SK-N-SH treated with all-trans-retinoic acid at 6 μM for 48 hours (cell line): ENCODE results near the gene RFX3.

Experiments
- ATAC-seq: fragments of 200-7000 bp; cut with Tn5 transposase; 3 replicates; pipeline ENCODE4 v1.9.1; 2020; ENCODE audit warnings: mild to moderate bottlenecking, moderate library complexity
- ARNTL ChIP-seq: fragments of 450-650 bp; formaldehyde crosslinking; IDR thresholded peaks from 2 replicates; pipeline ENCODE4 v1.5.0; 2020; ENCODE audit warnings: low read depth, mild to moderate bottlenecking, moderate library complexity, borderline replicate concordance
- BACH2 ChIP-seq: fragments of 250-450 bp; sonication (Bioruptor Pico); IDR thresholded peaks from 2 replicates; pipeline ENCODE4 v1.9.0; 2021; ENCODE audit warnings: mild to moderate bottlenecking, borderline replicate concordance
- CSDC2 ChIP-seq: fragments of 250-450 bp; sonication (Bioruptor Pico); IDR thresholded peaks from 2 replicates; pipeline ENCODE4 v1.5.0; 2020; ENCODE audit warnings: mild to moderate bottlenecking, moderate library complexity
- ESRRG ChIP-seq: fragments of 250-450 bp; sonication (Bioruptor Pico); IDR thresholded peaks from 2 replicates; pipeline ENCODE4 v1.6.1; 2021; ENCODE audit warnings: mild to moderate bottlenecking
- GLIS3 ChIP-seq: fragments of 250-450 bp; sonication (Bioruptor Pico); IDR thresholded peaks from 2 replicates; pipeline ENCODE4 v1.5.0; 2020; ENCODE audit warnings: mild to moderate bottlenecking, moderate library complexity
- ISL1 ChIP-seq: fragments of 250-450 bp; sonication (Bioruptor Pico); IDR thresholded peaks from 2 replicates; pipeline ENCODE4 v2.1.2; 2022; ENCODE audit warnings: mild to moderate bottlenecking, moderate library complexity
- OSR1 ChIP-seq: fragments of 250-450 bp; sonication (Bioruptor Pico); IDR thresholded peaks from 2 replicates; pipeline ENCODE4 v1.8.0; 2022; ENCODE audit warnings: moderate library complexity, mild to moderate bottlenecking, inconsistent platforms
- PPARA ChIP-seq: fragments of 250-450 bp; sonication (Bioruptor Pico); IDR thresholded peaks from 2 replicates; pipeline ENCODE4 v1.5.0; 2020; ENCODE audit warnings: mild to moderate bottlenecking, borderline replicate concordance
- RARB ChIP-seq: fragments of 250-450 bp; sonication (Bioruptor Pico); IDR thresholded peaks from 2 replicates; pipeline ENCODE4 v1.8.0; 2021; ENCODE audit warnings: mild to moderate bottlenecking, moderate library complexity
- SNAI2 ChIP-seq: fragments of 250-450 bp; sonication (Bioruptor Pico); IDR thresholded peaks from 2 replicates; pipeline ENCODE4 v1.5.0; 2020; ENCODE audit warnings: mild to moderate bottlenecking, moderate library complexity
- TCF4 ChIP-seq: fragments of 250-450 bp; sonication (Bioruptor Pico); IDR thresholded peaks from 2 replicates; pipeline ENCODE4 v1.8.0; 2021; ENCODE audit warnings: mild to moderate bottlenecking, moderate library complexity, borderline replicate concordance
- TOX ChIP-seq: fragments of 250-450 bp; sonication (Bioruptor Pico); IDR thresholded peaks from 2 replicates; pipeline ENCODE4 v1.8.0; 2021; ENCODE audit warnings: mild to moderate bottlenecking, moderate library complexity, borderline replicate concordance
- ZC3H10 ChIP-seq: fragments of 250-450 bp; sonication (Bioruptor Pico); IDR thresholded peaks from 2 replicates; pipeline ENCODE4 v1.5.1; 2021; ENCODE audit warnings: mild to moderate bottlenecking, moderate library complexity
- ZFP3 ChIP-seq: fragments of 250-450 bp; sonication (Bioruptor Pico); IDR thresholded peaks from 2 replicates; pipeline ENCODE4 v1.5.0; 2020; ENCODE audit warnings: mild to moderate bottlenecking, moderate library complexity
- ZFP30 ChIP-seq: fragments of 450-650 bp; formaldehyde crosslinking; IDR thresholded peaks from 2 replicates; pipeline ENCODE4 v1.5.0; 2022; ENCODE audit warnings: mild to moderate bottlenecking, moderate library complexity
- ZNF565 ChIP-seq: fragments of 450-650 bp; formaldehyde crosslinking; conservative IDR thresholded peaks from 2 replicates; pipeline ENCODE4 v1.5.0; 2020; ENCODE audit warnings: low read depth, mild to moderate bottlenecking, moderate library complexity
- ZNF70 ChIP-seq: fragments of 450-650 bp; formaldehyde crosslinking; IDR thresholded peaks from 2 replicates; pipeline ENCODE4 v1.5.0; 2020; ENCODE audit warnings: mild to moderate bottlenecking, moderate library complexity
- ZNF8 ChIP-seq: fragments of 450-650 bp; formaldehyde crosslinking; IDR thresholded peaks from 2 replicates; pipeline ENCODE4 v1.5.0; 2020; ENCODE audit warnings: mild to moderate bottlenecking, moderate library complexity
- TF ChIP-seq, protein P1 (sequence below): fragments of 250-450 bp; sonication (Bioruptor Pico); IDR thresholded peaks from 2 replicates; pipeline ENCODE4 v1.8.0; 2020; ENCODE audit warnings: mild to moderate bottlenecking, moderate library complexity, borderline replicate concordance
- TF ChIP-seq, protein P2 (sequence below): fragments of 250-450 bp; sonication (Bioruptor Pico); IDR thresholded peaks from 2 replicates; pipeline ENCODE4 v1.8.0; 2021; ENCODE audit warnings: low read depth, mild to moderate bottlenecking, moderate library complexity, borderline replicate concordance
- TF ChIP-seq, protein P3 (sequence below): fragments of 250-450 bp; sonication (Bioruptor Pico); IDR thresholded peaks from 2 replicates; pipeline ENCODE4 v1.5.1; 2020; ENCODE audit warnings: low read depth, mild to moderate bottlenecking, moderate library complexity
- TF ChIP-seq, protein P4 (sequence below): fragments of 250-450 bp; sonication (Bioruptor Pico); IDR thresholded peaks from 2 replicates; pipeline ENCODE4 v1.5.1; 2021; ENCODE audit warnings: mild to moderate bottlenecking, moderate library complexity

RFX3 gene

DNA sequence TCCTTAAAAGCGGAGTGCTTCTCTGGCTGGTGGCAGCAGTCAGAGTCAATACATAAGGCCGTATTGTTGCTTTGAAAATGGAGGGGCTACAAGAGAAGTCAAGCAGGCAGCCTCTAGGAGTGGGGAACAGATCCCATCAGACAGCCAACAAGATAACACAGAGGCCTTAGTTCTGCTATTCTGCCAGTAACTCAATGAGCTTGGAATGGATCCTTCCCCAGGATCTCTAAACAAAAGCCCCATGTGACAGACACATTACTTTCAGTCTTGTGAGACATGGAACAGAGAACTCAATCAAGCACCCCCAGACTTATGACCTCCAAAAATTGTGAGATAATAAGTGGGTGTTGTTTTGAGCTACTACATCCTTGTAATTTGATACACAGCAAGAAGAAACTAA, 158.6 kb downstream of the RFX3 start:
- TF ChIP-seq RARB (CRISPR knock-in tag) (no peak), ISL1 (CRISPR knock-in tag) (no peak), ZC3H10 (CRISPR knock-in tag) (no peak), ZNF70 (CRISPR knock-in tag) (no peak), SNAI2 (CRISPR knock-in tag) (no peak), ZFP30 (no peak), GLIS3 (CRISPR knock-in tag) (no peak), ARNTL (no peak), TCF4 (CRISPR knock-in tag) (no peak), ZNF8 (CRISPR knock-in tag) (no peak), ZFP3 (CRISPR knock-in tag) (no peak), TOX (CRISPR knock-in tag) (no peak), ZNF565 (CRISPR knock-in tag) (no peak), BACH2 (CRISPR knock-in tag) (no peak)
- TF ChIP-seq, protein P1, sequence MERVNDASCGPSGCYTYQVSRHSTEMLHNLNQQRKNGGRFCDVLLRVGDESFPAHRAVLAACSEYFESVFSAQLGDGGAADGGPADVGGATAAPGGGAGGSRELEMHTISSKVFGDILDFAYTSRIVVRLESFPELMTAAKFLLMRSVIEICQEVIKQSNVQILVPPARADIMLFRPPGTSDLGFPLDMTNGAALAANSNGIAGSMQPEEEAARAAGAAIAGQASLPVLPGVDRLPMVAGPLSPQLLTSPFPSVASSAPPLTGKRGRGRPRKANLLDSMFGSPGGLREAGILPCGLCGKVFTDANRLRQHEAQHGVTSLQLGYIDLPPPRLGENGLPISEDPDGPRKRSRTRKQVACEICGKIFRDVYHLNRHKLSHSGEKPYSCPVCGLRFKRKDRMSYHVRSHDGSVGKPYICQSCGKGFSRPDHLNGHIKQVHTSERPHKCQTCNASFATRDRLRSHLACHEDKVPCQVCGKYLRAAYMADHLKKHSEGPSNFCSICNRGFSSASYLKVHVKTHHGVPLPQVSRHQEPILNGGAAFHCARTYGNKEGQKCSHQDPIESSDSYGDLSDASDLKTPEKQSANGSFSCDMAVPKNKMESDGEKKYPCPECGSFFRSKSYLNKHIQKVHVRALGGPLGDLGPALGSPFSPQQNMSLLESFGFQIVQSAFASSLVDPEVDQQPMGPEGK (CRISPR knock-in tag) = no peak
- TF ChIP-seq, protein P2, sequence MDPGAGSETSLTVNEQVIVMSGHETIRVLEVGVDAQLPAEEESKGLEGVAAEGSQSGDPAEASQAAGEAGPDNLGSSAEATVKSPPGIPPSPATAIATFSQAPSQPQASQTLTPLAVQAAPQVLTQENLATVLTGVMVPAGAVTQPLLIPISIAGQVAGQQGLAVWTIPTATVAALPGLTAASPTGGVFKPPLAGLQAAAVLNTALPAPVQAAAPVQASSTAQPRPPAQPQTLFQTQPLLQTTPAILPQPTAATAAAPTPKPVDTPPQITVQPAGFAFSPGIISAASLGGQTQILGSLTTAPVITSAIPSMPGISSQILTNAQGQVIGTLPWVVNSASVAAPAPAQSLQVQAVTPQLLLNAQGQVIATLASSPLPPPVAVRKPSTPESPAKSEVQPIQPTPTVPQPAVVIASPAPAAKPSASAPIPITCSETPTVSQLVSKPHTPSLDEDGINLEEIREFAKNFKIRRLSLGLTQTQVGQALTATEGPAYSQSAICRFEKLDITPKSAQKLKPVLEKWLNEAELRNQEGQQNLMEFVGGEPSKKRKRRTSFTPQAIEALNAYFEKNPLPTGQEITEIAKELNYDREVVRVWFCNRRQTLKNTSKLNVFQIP = no peak
- TF ChIP-seq, protein P3, sequence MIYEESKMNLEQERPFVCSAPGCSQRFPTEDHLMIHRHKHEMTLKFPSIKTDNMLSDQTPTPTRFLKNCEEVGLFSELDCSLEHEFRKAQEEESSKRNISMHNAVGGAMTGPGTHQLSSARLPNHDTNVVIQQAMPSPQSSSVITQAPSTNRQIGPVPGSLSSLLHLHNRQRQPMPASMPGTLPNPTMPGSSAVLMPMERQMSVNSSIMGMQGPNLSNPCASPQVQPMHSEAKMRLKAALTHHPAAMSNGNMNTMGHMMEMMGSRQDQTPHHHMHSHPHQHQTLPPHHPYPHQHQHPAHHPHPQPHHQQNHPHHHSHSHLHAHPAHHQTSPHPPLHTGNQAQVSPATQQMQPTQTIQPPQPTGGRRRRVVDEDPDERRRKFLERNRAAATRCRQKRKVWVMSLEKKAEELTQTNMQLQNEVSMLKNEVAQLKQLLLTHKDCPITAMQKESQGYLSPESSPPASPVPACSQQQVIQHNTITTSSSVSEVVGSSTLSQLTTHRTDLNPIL (CRISPR knock-in tag) = no peak
- TF ChIP-seq, protein P4, sequence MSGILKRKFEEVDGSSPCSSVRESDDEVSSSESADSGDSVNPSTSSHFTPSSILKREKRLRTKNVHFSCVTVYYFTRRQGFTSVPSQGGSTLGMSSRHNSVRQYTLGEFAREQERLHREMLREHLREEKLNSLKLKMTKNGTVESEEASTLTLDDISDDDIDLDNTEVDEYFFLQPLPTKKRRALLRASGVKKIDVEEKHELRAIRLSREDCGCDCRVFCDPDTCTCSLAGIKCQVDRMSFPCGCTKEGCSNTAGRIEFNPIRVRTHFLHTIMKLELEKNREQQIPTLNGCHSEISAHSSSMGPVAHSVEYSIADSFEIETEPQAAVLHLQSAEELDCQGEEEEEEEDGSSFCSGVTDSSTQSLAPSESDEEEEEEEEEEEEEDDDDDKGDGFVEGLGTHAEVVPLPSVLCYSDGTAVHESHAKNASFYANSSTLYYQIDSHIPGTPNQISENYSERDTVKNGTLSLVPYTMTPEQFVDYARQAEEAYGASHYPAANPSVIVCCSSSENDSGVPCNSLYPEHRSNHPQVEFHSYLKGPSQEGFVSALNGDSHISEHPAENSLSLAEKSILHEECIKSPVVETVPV = no peak
- no peak for ATAC-seq

DNA sequence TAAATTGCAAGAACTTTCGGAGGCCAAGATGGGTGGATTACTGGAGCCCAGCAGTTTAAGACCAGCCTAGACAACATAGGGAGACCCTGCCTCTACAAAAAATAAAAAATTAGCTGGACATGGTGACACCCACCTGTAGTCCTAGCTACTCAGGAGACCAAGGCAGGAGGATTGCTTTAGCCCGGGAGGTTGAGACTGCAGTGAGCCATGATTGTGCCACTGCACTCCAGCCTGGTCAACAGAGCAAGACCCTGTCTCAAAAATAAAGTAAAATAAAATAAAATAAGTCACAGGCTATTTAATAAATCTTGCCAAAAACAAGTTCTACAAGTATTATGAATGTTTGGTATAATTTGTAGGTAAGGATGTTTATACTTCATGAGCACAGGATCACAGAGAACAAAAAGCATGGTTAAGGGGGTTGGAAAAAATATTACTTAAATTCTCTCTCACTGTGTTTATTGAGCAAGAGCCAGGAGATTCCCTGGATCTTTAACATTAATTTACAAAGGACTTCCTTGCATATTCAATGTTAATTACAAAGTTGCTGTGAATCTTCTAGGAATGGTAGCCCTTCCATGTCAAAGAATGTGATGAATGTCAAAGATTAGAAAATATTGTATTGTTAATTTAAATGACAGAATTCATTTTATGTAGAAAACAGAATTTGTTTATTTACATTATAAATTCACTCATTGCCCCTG, 164.0 kb downstream of the RFX3 start:
- TF ChIP-seq BACH2 (CRISPR knock-in tag) = no peak
- no peak for TF ChIP-seq ZFP3 (CRISPR knock-in tag)
- TF ChIP-seq ZFP30 = no peak
- no peak for TF ChIP-seq ESRRG
- TF ChIP-seq, protein P4 = no peak
- no peak for TF ChIP-seq TOX (CRISPR knock-in tag)
- no peak for TF ChIP-seq CSDC2 (CRISPR knock-in tag)
- no peak for TF ChIP-seq ARNTL
- no peak for ATAC-seq

DNA sequence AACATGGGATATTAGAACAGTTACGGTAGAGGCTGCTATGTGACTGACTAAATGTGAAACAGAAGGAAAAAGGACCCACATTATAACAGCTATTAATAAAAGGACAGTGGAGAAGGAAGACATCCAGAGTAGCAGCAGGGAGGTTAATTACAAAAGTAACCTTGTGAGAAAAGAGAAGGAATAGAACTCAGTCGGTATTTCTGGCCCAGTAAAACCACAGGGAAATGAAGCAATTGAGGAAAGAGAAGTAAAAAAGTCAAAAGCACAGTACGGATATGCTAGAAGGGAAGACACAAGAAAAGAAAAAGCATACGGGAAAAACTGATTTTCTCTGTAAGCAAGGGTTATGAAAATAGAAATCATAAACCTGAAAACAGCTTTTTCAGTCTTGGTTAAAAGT, 164.7 kb downstream of the RFX3 start:
- TF ChIP-seq ZNF8 (CRISPR knock-in tag) (no peak), ZFP30 (no peak), ESRRG (no peak), CSDC2 (CRISPR knock-in tag) (no peak), RARB (CRISPR knock-in tag) (no peak), ARNTL (no peak), PPARA (CRISPR knock-in tag) (no peak), ZC3H10 (CRISPR knock-in tag) (no peak), BACH2 (CRISPR knock-in tag) (no peak), OSR1 (CRISPR knock-in tag) (no peak), SNAI2 (CRISPR knock-in tag) (no peak), TCF4 (CRISPR knock-in tag) (no peak), TOX (CRISPR knock-in tag) (no peak), ZFP3 (CRISPR knock-in tag) (no peak)
- TF ChIP-seq, protein P2 = no peak
- TF ChIP-seq, protein P3 (CRISPR knock-in tag) = no peak
- TF ChIP-seq, protein P4 = no peak
- no peak for ATAC-seq
